H1 (cell line): ENCODE measurements around the gene EFCAB8. TPM values are rescaled to one million over a fixed set of nuclear protein-coding genes. Genes with fewer than 3 reads are reported as not detected.

ENCODE experiments used
- BCL11A ChIP-seq, 2 experiments: IDR thresholded peaks; one replicate each; pipeline ENCODE4 v1.6.1; 2011; ENCODE audit warnings: low read depth in 2 of 2, low read length in 2 of 2, mild to moderate bottlenecking in 2 of 2
- CEBPB ChIP-seq: IDR thresholded peaks from 2 replicates; pipeline ENCODE4 v1.6.1; 2012; ENCODE audit warnings: low read depth, low read length
- CREB1 ChIP-seq: IDR thresholded peaks from 2 replicates; pipeline ENCODE4 v1.6.1; 2012; ENCODE audit warnings: inconsistent platforms
- CTBP2 ChIP-seq: IDR thresholded peaks from 2 replicates; pipeline ENCODE4 v1.7.0; 2011; ENCODE audit warnings: borderline replicate concordance, mild to moderate bottlenecking, moderate library complexity, mixed read lengths, low read length; ENCODE audit not compliant: insufficient read depth, insufficient read length
- KDM5A ChIP-seq: fragments of 200-600 bp; IDR thresholded peaks from 2 replicates; pipeline ENCODE4 v1.7.1; 2012; ENCODE audit warnings: mild to moderate bottlenecking, low read length, inconsistent platforms, mixed read lengths
- SAP30 ChIP-seq: fragments of 300-600 bp; sonication (generic); IDR thresholded peaks from 2 replicates; pipeline ENCODE4 v1.7.1; 2012; ENCODE audit warnings: low read length, moderate library complexity, mild to moderate bottlenecking, inconsistent platforms; ENCODE audit not compliant: insufficient read depth, insufficient replicate concordance
- SP4 ChIP-seq: IDR thresholded peaks from 2 replicates; pipeline ENCODE4 v1.6.1; 2012; ENCODE audit warnings: low read length, inconsistent platforms
- TAF7 ChIP-seq: optimal IDR thresholded peaks from 2 replicates; pipeline ENCODE3; 2011; ENCODE audit warnings: low read depth, mild to moderate bottlenecking, inconsistent platforms, low read length, moderate library complexity, borderline replicate concordance
- YY1 ChIP-seq: IDR thresholded peaks from 2 replicates; pipeline ENCODE4 v1.6.1; 2011; ENCODE audit warnings: low read depth, mild to moderate bottlenecking, low read length
- polyA plus RNA-seq, 7 experiments: library from polyadenylated mRNA; depleted of rRNA in 3 of 7; stranded (reverse) in 5 of 7; unstranded in 2 of 7; fragments of >200 nt in 5 of 7; fragments of 200-250 nt in 2 of 7; gene quantifications; 1 replicate in 5 of 7; 2 replicates in 1 of 7; 4 replicates in 1 of 7; pipeline versions ENCODE4 v1.2.1 to v1.2.3, GENCODE V29; 2011 to 2013; ENCODE audit warnings: missing spikeins in 2 of 7, mixed read lengths in 2 of 7
- total RNA-seq: library from RNA; stranded (reverse); fragmentation: NEBNext Ultra II Directional; extraction: Animal tissue kit (Norgen Biotek cat#: 25700); gene quantifications from 2 replicates; pipeline ENCODE4 v1.2.1, GENCODE V29; 2021
- TF ChIP-seq, protein P1 (sequence below): fragments of 300-600 bp; sonication (generic); IDR thresholded peaks from 2 replicates; pipeline ENCODE4 v1.7.1; 2012; ENCODE audit warnings: low read length, moderate library complexity, mild to moderate bottlenecking, inconsistent platforms; ENCODE audit not compliant: insufficient replicate concordance

The EFCAB8 gene
- total and polyA plus RNA-seq, 2 of the 8 experiments (the other 6 are each of a cell fraction or from before 2014, with no cell fraction given), result 0.06 to 0.20 TPM

DNA sequence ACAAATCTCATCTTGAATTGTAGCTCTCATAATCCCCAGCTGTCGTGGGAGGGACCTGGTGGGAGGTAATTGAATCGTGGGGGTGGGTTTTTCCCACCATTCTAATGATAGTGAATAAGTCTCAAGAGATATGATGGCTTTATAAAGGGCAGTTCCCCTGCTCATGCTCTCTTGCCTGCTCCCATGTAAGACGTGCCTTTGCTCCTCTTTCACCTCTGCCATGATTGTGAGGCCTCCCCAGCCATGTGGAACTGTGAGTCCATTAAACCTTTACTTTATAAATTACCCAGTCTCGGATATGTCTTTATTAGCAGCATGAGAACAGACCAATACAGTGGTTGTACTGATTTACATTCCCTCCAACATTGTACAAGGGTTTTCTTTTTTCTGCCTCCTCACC is 75.9 kb downstream of the EFCAB8 start (continued):
- TF ChIP-seq, protein P1, sequence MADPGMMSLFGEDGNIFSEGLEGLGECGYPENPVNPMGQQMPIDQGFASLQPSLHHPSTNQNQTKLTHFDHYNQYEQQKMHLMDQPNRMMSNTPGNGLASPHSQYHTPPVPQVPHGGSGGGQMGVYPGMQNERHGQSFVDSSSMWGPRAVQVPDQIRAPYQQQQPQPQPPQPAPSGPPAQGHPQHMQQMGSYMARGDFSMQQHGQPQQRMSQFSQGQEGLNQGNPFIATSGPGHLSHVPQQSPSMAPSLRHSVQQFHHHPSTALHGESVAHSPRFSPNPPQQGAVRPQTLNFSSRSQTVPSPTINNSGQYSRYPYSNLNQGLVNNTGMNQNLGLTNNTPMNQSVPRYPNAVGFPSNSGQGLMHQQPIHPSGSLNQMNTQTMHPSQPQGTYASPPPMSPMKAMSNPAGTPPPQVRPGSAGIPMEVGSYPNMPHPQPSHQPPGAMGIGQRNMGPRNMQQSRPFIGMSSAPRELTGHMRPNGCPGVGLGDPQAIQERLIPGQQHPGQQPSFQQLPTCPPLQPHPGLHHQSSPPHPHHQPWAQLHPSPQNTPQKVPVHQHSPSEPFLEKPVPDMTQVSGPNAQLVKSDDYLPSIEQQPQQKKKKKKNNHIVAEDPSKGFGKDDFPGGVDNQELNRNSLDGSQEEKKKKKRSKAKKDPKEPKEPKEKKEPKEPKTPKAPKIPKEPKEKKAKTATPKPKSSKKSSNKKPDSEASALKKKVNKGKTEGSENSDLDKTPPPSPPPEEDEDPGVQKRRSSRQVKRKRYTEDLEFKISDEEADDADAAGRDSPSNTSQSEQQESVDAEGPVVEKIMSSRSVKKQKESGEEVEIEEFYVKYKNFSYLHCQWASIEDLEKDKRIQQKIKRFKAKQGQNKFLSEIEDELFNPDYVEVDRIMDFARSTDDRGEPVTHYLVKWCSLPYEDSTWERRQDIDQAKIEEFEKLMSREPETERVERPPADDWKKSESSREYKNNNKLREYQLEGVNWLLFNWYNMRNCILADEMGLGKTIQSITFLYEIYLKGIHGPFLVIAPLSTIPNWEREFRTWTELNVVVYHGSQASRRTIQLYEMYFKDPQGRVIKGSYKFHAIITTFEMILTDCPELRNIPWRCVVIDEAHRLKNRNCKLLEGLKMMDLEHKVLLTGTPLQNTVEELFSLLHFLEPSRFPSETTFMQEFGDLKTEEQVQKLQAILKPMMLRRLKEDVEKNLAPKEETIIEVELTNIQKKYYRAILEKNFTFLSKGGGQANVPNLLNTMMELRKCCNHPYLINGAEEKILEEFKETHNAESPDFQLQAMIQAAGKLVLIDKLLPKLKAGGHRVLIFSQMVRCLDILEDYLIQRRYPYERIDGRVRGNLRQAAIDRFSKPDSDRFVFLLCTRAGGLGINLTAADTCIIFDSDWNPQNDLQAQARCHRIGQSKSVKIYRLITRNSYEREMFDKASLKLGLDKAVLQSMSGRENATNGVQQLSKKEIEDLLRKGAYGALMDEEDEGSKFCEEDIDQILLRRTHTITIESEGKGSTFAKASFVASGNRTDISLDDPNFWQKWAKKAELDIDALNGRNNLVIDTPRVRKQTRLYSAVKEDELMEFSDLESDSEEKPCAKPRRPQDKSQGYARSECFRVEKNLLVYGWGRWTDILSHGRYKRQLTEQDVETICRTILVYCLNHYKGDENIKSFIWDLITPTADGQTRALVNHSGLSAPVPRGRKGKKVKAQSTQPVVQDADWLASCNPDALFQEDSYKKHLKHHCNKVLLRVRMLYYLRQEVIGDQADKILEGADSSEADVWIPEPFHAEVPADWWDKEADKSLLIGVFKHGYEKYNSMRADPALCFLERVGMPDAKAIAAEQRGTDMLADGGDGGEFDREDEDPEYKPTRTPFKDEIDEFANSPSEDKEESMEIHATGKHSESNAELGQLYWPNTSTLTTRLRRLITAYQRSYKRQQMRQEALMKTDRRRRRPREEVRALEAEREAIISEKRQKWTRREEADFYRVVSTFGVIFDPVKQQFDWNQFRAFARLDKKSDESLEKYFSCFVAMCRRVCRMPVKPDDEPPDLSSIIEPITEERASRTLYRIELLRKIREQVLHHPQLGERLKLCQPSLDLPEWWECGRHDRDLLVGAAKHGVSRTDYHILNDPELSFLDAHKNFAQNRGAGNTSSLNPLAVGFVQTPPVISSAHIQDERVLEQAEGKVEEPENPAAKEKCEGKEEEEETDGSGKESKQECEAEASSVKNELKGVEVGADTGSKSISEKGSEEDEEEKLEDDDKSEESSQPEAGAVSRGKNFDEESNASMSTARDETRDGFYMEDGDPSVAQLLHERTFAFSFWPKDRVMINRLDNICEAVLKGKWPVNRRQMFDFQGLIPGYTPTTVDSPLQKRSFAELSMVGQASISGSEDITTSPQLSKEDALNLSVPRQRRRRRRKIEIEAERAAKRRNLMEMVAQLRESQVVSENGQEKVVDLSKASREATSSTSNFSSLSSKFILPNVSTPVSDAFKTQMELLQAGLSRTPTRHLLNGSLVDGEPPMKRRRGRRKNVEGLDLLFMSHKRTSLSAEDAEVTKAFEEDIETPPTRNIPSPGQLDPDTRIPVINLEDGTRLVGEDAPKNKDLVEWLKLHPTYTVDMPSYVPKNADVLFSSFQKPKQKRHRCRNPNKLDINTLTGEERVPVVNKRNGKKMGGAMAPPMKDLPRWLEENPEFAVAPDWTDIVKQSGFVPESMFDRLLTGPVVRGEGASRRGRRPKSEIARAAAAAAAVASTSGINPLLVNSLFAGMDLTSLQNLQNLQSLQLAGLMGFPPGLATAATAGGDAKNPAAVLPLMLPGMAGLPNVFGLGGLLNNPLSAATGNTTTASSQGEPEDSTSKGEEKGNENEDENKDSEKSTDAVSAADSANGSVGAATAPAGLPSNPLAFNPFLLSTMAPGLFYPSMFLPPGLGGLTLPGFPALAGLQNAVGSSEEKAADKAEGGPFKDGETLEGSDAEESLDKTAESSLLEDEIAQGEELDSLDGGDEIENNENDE, result no peak
- no peak for TF ChIP-seq TAF7
- TF ChIP-seq SAP30, result no peak
- TF ChIP-seq SP4, result no peak
- TF ChIP-seq YY1, result no peak
- TF ChIP-seq CREB1, result no peak
- no peak for TF ChIP-seq BCL11A (IDR thresholded peaks at IDR 0.05; ENCODE audit: low read depth in 2 of 2, low read length in 2 of 2)
- no peak for TF ChIP-seq CTBP2
- no peak for TF ChIP-seq CEBPB
- TF ChIP-seq KDM5A, result no peak
- TF ChIP-seq, all 59 proteins: peak for 0
